HCT116 (cell line): Measurements from ENCODE around the gene CTSL. TPM values are rescaled to one million over a fixed set of nuclear protein-coding genes. Genes with fewer than 3 reads are reported as not detected.

Source experiments
- ATAC-seq: fragments of 200-7000 bp; cut with Tn5 transposase; 2 replicates; pipeline ENCODE4 v1.9.1; 2020; ENCODE audit warnings: mild to moderate bottlenecking, moderate library complexity
- BruUV-seq: library from RNA; stranded (reverse); fragments of 400-500 nt; replicated peaks from 2 replicates; lab custom pipeline; 2021; lab: Mats Ljungman, UMichigan
- CTCF ChIA-PET: fragments of 300-600 bp; sonication (Branson Sonifier 250); formaldehyde crosslinking; loops from one replicate; lab custom pipeline; 2021; ENCODE audit warnings: antibody characterized with exemption; lab: Charles Lee
- POLR2A ChIA-PET: fragments of 300-600, 350-600 bp; sonication (Branson Sonifier 250); formaldehyde crosslinking; loops from one replicate; lab custom pipeline; 2021; ENCODE audit warnings: antibody characterized with exemption; lab: Charles Lee
- RAD21 ChIA-PET, 2 experiments: fragments of 300-600 bp; sonication (Branson Sonifier 250); formaldehyde crosslinking; loops; one replicate each; lab custom pipeline; 2023; ENCODE audit warnings: low total read pairs in 2 of 2; ENCODE audit not compliant: uncharacterized antibody in 2 of 2, unreplicated experiment in 2 of 2, low non-redundant PET in 1 of 2; lab: Charles Lee
- DNase-seq: peaks from one replicate; pipeline ENCODE4 v3.0.0-alpha.2; 2010; ENCODE audit warnings: low read depth, low spot score
- H2AFZ ChIP-seq: fragments of 200-600 bp; shearing (Covaris generic), sonication (generic); 2 replicates; pipeline ENCODE4 v1.6.1; 2017; ENCODE audit warnings: low read depth, mixed run types, mixed read lengths, antibody characterized with exemption, low read length; ENCODE audit not compliant: poor library complexity, severe bottlenecking
- H3K27ac ChIP-seq: 2 replicates; pipeline ENCODE4 v1.5.1; 2012; ENCODE audit warnings: low read depth, low read length
- H3K27me3 ChIP-seq: fragments of 200-600 bp; sonication (generic); 2 replicates; pipeline ENCODE4 v1.6.1; 2016; ENCODE audit warnings: mixed run types, low read length, mixed read lengths; ENCODE audit not compliant: insufficient read depth
- H3K36me3 ChIP-seq, 2 experiments: fragments of 200-500 bp in 1 of 2; fragments of 200-600 bp in 1 of 2; sonication (Bioruptor generic) in 1 of 2; sonication (generic) in 1 of 2; 2 replicates each; pipeline versions ENCODE4 v1.5.1 to v1.6.1; 2014 to 2016; ENCODE audit warnings: low read length in 2 of 2, inconsistent platforms in 1 of 2, mixed read lengths in 1 of 2, mixed run types in 1 of 2; ENCODE audit not compliant: insufficient read depth in 2 of 2, control insufficient read depth in 1 of 2
- H3K4me1 ChIP-seq, 2 experiments: fragments of 200-600 bp in 1 of 2; sonication (generic) in 1 of 2; 2 replicates each; pipeline versions ENCODE4 v1.5.1 to v1.6.1; 2012 to 2017; ENCODE audit warnings: low read length in 2 of 2, inconsistent platforms in 1 of 2, mild to moderate bottlenecking in 1 of 2, mixed read lengths in 1 of 2, mixed run types in 1 of 2, moderate library complexity in 1 of 2; ENCODE audit not compliant: insufficient read depth in 2 of 2, control insufficient read depth in 1 of 2
- H3K4me2 ChIP-seq: fragments of 200-600 bp; sonication (generic); 2 replicates; pipeline ENCODE4 v1.6.1; 2017; ENCODE audit warnings: mixed run types, low read length, mixed read lengths
- H3K4me3 ChIP-seq, 2 experiments: fragments of 200-600 bp in 1 of 2; sonication (generic) in 1 of 2; replicated peaks in 1 of 2; 2 replicates each; pipeline ENCODE4 v1.5.1; 2011 to 2016; ENCODE audit warnings: low read length in 2 of 2, control low read depth in 1 of 2, low read depth in 1 of 2, mild to moderate bottlenecking in 1 of 2, mixed read lengths in 1 of 2, mixed run types in 1 of 2
- H3K79me2 ChIP-seq: fragments of 200-600 bp; sonication (generic); 2 replicates; pipeline ENCODE4 v1.6.1; 2017; ENCODE audit warnings: mild to moderate bottlenecking, mixed run types, low read length, moderate library complexity, mixed read lengths; ENCODE audit not compliant: insufficient read depth
- H3K9ac ChIP-seq: fragments of 200-600 bp; sonication (generic); 2 replicates; pipeline ENCODE4 v1.6.1; 2016; ENCODE audit warnings: low read length, mixed read lengths
- H3K9me2 ChIP-seq: fragments of 200-600 bp; sonication (generic), shearing (Covaris generic); 2 replicates; pipeline ENCODE4 v1.6.1; 2017; ENCODE audit warnings: mixed run types, mild to moderate bottlenecking, moderate library complexity; ENCODE audit not compliant: insufficient read depth
- H3K9me3 ChIP-seq, 2 experiments: fragments of 200-500 bp in 1 of 2; fragments of 200-600 bp in 1 of 2; sonication (Bioruptor generic) in 1 of 2; sonication (generic) in 1 of 2; 2 replicates each; pipeline ENCODE4 v1.6.1; 2014 to 2017; ENCODE audit warnings: low read length in 2 of 2, mixed read lengths in 2 of 2, inconsistent platforms in 1 of 2, low read depth in 1 of 2, mild to moderate bottlenecking in 1 of 2, mixed run types in 1 of 2, moderate library complexity in 1 of 2; ENCODE audit not compliant: control insufficient read depth in 1 of 2, insufficient read depth in 1 of 2
- H4K20me1 ChIP-seq: fragments of 200-600 bp; sonication (generic), shearing (Covaris generic); 2 replicates; pipeline ENCODE4 v1.6.1; 2017; ENCODE audit warnings: mixed run types, mild to moderate bottlenecking, moderate library complexity; ENCODE audit not compliant: insufficient read depth
- ATF3 ChIP-seq: IDR thresholded peaks from 2 replicates; pipeline ENCODE4 v1.6.1; 2012
- CBX3 ChIP-seq: IDR thresholded peaks from 2 replicates; pipeline ENCODE4 v1.6.1; 2012; ENCODE audit warnings: low read depth
- CEBPB ChIP-seq: IDR thresholded peaks from 2 replicates; pipeline ENCODE4 v1.6.1; 2012; ENCODE audit warnings: low read depth
- CTCF ChIP-seq, 3 experiments: fragments of 200-600 bp in 1 of 3; sonication (generic) in 1 of 3; IDR thresholded peaks in 2 of 3; conservative IDR thresholded peaks in 1 of 3; 2 replicates each; pipeline ENCODE4 v1.5.1; 2012 to 2017; ENCODE audit warnings: low read depth in 2 of 3, low read length in 2 of 3, antibody characterized with exemption in 1 of 3, borderline replicate concordance in 1 of 3, control low read depth in 1 of 3, mild to moderate bottlenecking in 1 of 3, mixed read lengths in 1 of 3, mixed run types in 1 of 3, moderate library complexity in 1 of 3; ENCODE audit not compliant: insufficient read depth in 1 of 3
- ELF1 ChIP-seq: IDR thresholded peaks from 2 replicates; pipeline ENCODE4 v1.6.1; 2012; ENCODE audit warnings: low read depth, borderline replicate concordance
- EZH2 ChIP-seq: fragments of 200-600 bp; sonication (generic); IDR thresholded peaks from 2 replicates; pipeline ENCODE4 v1.6.1; 2017; ENCODE audit warnings: antibody characterized with exemption, mixed run types
- EZH2phosphoT487 ChIP-seq: fragments of 200-600 bp; IDR thresholded peaks from 2 replicates; pipeline ENCODE4 v1.6.1; 2018; ENCODE audit warnings: antibody characterized with exemption, borderline replicate concordance
- JUND ChIP-seq: IDR thresholded peaks from 2 replicates; pipeline ENCODE4 v1.6.1; 2012
- POLR2A ChIP-seq: IDR thresholded peaks from 2 replicates; pipeline ENCODE4 v1.7.0; 2011; ENCODE audit warnings: borderline replicate concordance; ENCODE audit not compliant: insufficient read depth, insufficient read length; ENCODE audit errors: extremely low read depth
- POLR2AphosphoS5 ChIP-seq: IDR thresholded peaks from 2 replicates; pipeline ENCODE4 v1.6.1; 2011; ENCODE audit warnings: mild to moderate bottlenecking, low read depth, low read length, moderate library complexity
- RAD21 ChIP-seq: IDR thresholded peaks from 2 replicates; pipeline ENCODE4 v1.6.1; 2012; ENCODE audit warnings: low read depth, mild to moderate bottlenecking
- REST ChIP-seq: IDR thresholded peaks from 2 replicates; pipeline ENCODE4 v1.6.1; 2012; ENCODE audit warnings: low read depth
- SP1 ChIP-seq: IDR thresholded peaks from 2 replicates; pipeline ENCODE4 v1.6.1; 2012; ENCODE audit warnings: low read depth
- SRF ChIP-seq: IDR thresholded peaks from 2 replicates; pipeline ENCODE4 v1.6.1; 2012; ENCODE audit warnings: low read depth
- TCF7L2 ChIP-seq: IDR thresholded peaks from 2 replicates; pipeline ENCODE4 v1.7.0; 2011; ENCODE audit warnings: borderline replicate concordance, inconsistent platforms; ENCODE audit not compliant: insufficient read depth, insufficient read length; ENCODE audit errors: extremely low read depth
- ZBTB33 ChIP-seq: IDR thresholded peaks from 2 replicates; pipeline ENCODE4 v1.6.1; 2011; ENCODE audit warnings: mild to moderate bottlenecking, low read length, moderate library complexity; ENCODE audit not compliant: insufficient replicate concordance; ENCODE audit errors: extremely low read depth
- ZFX ChIP-seq: fragments of 450-650 bp; IDR thresholded peaks from 2 replicates; pipeline ENCODE4 v1.6.1; 2017
- intact Hi-C: fragments of 100-400 bp; cut with micrococcal nuclease; formaldehyde crosslinking; loops from 2 replicates; pipeline ENCODE4 v1.10.0; 2022
- total RNA-seq: library from RNA; stranded (reverse); gene quantifications from one replicate; pipeline ENCODE4 v1.2.1, GENCODE V29; 2021; ENCODE audit not compliant: unreplicated experiment

Gene CTSL
- total RNA-seq, 1 experiment from 2014 or later, result 63.1 TPM

- Histone ChIP-seq H3K4me2 (no peak overlapping the region), H3K9me3 (no peaks in the 10 kb centered on the region), H3K36me3 (no peaks in the 10 kb centered on the region), H3K9ac (no peak overlapping the region), H3K4me3 (no peak overlapping the region), H3K27me3 (no peaks in the 10 kb centered on the region), H4K20me1 (no peaks in the 10 kb centered on the region), H3K27ac (no peak overlapping the region), H2AFZ (no peak overlapping the region), H3K4me1 (no peaks in the 10 kb centered on the region), H3K9me2 (no peaks in the 10 kb centered on the region), H3K79me2 (no peaks in the 10 kb centered on the region)
- no peak for TF ChIP-seq REST
- no peak for TF ChIP-seq EZH2
- TF ChIP-seq JUND, result no peak
- TF ChIP-seq CEBPB, result no peak
- TF ChIP-seq ZBTB33, result no peak
- no peak for TF ChIP-seq CBX3
- TF ChIP-seq POLR2AphosphoS5, result no peak
- TF ChIP-seq ZFX, result no peak
- no peak for TF ChIP-seq SRF
- TF ChIP-seq CTCF (IDR thresholded peaks at IDR 0.05 in 2 of 3, conservative IDR thresholded peaks at IDR 0.05 in 1 of 3; ENCODE audit: borderline replicate concordance in 1 of 3, insufficient read depth in 1 of 3, low read depth in 2 of 3, low read length in 2 of 3), result no peak
- no peak for TF ChIP-seq TCF7L2
- TF ChIP-seq RAD21, result no peak
- TF ChIP-seq EZH2phosphoT487, result no peak
- no peak for TF ChIP-seq SP1
- TF ChIP-seq ELF1, result no peak
- TF ChIP-seq ATF3, result no peak
- TF ChIP-seq POLR2A, result no peak
- RAD21 ChIA-PET, result no interaction called here
- BruUV-seq, result no TSS peak
- POLR2A ChIA-PET, result no interaction called here
- intact Hi-C loops, result no loop called here
- ATAC-seq (no peak), DNase-seq (no peak)
- CTCF ChIA-PET, result no interaction called here
These were observed 34.6 kb downstream of the CTSL start for GRCh38 chr9:87760529-87760928.
